OCI-LY1 (cell line): ENCODE results near the gene RNF138.
A peak's percentile ranks its signal among the peaks of the same experiment; 100 is the strongest.

Experiments
- H2AFZ ChIP-seq: fragments of 200-600 bp; sonication (generic), shearing (Covaris generic); 2 replicates; pipeline ENCODE4 v1.6.0; 2014; ENCODE audit warnings: antibody characterized with exemption, mild to moderate bottlenecking, low read length
- H3F3A ChIP-seq: fragments of 200-600 bp; sonication (generic), shearing (Covaris generic); 2 replicates; pipeline ENCODE4 v1.6.0; 2014; ENCODE audit warnings: mild to moderate bottlenecking, antibody characterized with exemption, low read length, moderate library complexity; ENCODE audit not compliant: insufficient read depth
- H3K27ac ChIP-seq: fragments of 200-600 bp; sonication (generic); 2 replicates; pipeline ENCODE4 v1.5.1; 2014; ENCODE audit warnings: low read length, mixed run types, mild to moderate bottlenecking, low read depth; ENCODE audit not compliant: poor library complexity, severe bottlenecking
- H3K27me3 ChIP-seq: fragments of 200-600 bp; sonication (generic); 2 replicates; pipeline ENCODE4 v1.6.0; 2014; ENCODE audit warnings: antibody characterized with exemption, mild to moderate bottlenecking, low read length, moderate library complexity; ENCODE audit not compliant: insufficient read depth
- H3K36me3 ChIP-seq: fragments of 200-600 bp; sonication (generic); 2 replicates; pipeline ENCODE4 v1.6.1; 2014; ENCODE audit warnings: mild to moderate bottlenecking, antibody characterized with exemption, low read length, moderate library complexity, mixed read lengths; ENCODE audit not compliant: insufficient read depth
- H3K4me1 ChIP-seq: fragments of 200-600 bp; sonication (generic); 2 replicates; pipeline ENCODE4 v1.5.1; 2014; ENCODE audit warnings: mild to moderate bottlenecking, low read length, moderate library complexity; ENCODE audit not compliant: insufficient read depth, severe bottlenecking
- H3K4me2 ChIP-seq: fragments of 200-600 bp; sonication (generic), shearing (Covaris generic); 2 replicates; pipeline ENCODE4 v1.6.1; 2014; ENCODE audit warnings: low read length
- H3K4me3 ChIP-seq: fragments of 200-600 bp; sonication (generic); 2 replicates; pipeline ENCODE4 v1.5.1; 2014; ENCODE audit warnings: low read length, low read depth, mild to moderate bottlenecking, mixed read lengths; ENCODE audit not compliant: poor library complexity, severe bottlenecking
- H3K79me2 ChIP-seq: fragments of 200-600 bp; shearing (Covaris generic); 2 replicates; pipeline ENCODE4 v1.6.1; 2016; ENCODE audit warnings: mixed run types, low read length, mixed read lengths; ENCODE audit not compliant: insufficient read depth
- H3K9ac ChIP-seq: fragments of 200-600 bp; sonication (generic), shearing (Covaris generic); 2 replicates; pipeline ENCODE4 v1.6.1; 2014; ENCODE audit warnings: mild to moderate bottlenecking, low read length, mixed read lengths
- H3K9me2 ChIP-seq: fragments of 200-600 bp; sonication (generic), shearing (Covaris generic); 2 replicates; pipeline ENCODE4 v1.6.1; 2014; ENCODE audit warnings: low read depth, mild to moderate bottlenecking, low read length, mixed read lengths
- H3K9me3 ChIP-seq: fragments of 200-600 bp; shearing (Covaris generic); 2 replicates; pipeline ENCODE4 v1.6.1; 2014; ENCODE audit warnings: low read length, mixed read lengths
- H4K20me1 ChIP-seq: fragments of 200-600 bp; sonication (generic), shearing (Covaris generic); 2 replicates; pipeline ENCODE4 v1.6.0; 2016; ENCODE audit warnings: mild to moderate bottlenecking, low read length; ENCODE audit not compliant: insufficient read depth
- EZH2 ChIP-seq: fragments of 200-600 bp; sonication (generic), shearing (Covaris generic); IDR thresholded peaks from 2 replicates; pipeline ENCODE4 v1.8.0; 2017; ENCODE audit warnings: borderline replicate concordance, mixed run types, mild to moderate bottlenecking, antibody characterized with exemption, low read length, moderate library complexity, mixed read lengths
- TF ChIP-seq, protein P1 (sequence below): fragments of 200-600 bp; sonication (generic), shearing (Covaris generic); IDR thresholded peaks from 2 replicates; pipeline ENCODE4 v1.5.1; 2017; ENCODE audit warnings: mild to moderate bottlenecking, antibody characterized with exemption, low read length, moderate library complexity, mixed read lengths

RNF138 gene

DNA sequence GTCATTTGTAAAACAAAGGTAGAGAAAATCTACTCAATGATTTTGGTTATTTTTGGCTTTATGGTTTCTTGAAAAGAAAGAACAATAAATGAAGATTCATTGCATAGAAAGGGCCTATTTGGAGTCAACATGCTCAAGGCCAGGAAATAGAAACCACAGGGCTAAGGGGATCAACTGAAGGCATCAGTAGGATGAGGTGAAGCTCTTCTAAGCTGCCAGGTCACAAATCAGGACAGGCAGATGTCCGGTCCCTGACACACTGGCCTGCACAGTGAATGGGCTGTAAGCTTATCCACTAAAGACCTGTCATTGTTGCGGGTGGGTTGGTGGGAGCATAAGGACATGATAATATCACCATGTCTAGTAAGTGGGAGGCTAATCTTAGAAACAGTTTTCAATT is 31.6 kb upstream of the RNF138 start:
- TF ChIP-seq, protein P1, sequence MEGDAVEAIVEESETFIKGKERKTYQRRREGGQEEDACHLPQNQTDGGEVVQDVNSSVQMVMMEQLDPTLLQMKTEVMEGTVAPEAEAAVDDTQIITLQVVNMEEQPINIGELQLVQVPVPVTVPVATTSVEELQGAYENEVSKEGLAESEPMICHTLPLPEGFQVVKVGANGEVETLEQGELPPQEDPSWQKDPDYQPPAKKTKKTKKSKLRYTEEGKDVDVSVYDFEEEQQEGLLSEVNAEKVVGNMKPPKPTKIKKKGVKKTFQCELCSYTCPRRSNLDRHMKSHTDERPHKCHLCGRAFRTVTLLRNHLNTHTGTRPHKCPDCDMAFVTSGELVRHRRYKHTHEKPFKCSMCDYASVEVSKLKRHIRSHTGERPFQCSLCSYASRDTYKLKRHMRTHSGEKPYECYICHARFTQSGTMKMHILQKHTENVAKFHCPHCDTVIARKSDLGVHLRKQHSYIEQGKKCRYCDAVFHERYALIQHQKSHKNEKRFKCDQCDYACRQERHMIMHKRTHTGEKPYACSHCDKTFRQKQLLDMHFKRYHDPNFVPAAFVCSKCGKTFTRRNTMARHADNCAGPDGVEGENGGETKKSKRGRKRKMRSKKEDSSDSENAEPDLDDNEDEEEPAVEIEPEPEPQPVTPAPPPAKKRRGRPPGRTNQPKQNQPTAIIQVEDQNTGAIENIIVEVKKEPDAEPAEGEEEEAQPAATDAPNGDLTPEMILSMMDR: no peak
- no peak for TF ChIP-seq EZH2
- H4K20me1 ChIP-seq: no peaks in the 10 kb centered on the region
- H3K9ac ChIP-seq: no peak overlapping the region
- H3K79me2 ChIP-seq: no peaks in the 10 kb centered on the region
- H3K9me3 ChIP-seq: no peaks in the 10 kb centered on the region
- H3K4me1 ChIP-seq: no peaks in the 10 kb centered on the region
- H3K4me2 ChIP-seq: no peak overlapping the region
- H3F3A ChIP-seq: no peaks in the 10 kb centered on the region
- no peak overlapping the region for H2AFZ ChIP-seq
- no peak overlapping the region for H3K4me3 ChIP-seq
- no peak overlapping the region for H3K27ac ChIP-seq
- no peaks in the 10 kb centered on the region for H3K9me2 ChIP-seq
- no peaks in the 10 kb centered on the region for H3K27me3 ChIP-seq
- no peaks in the 10 kb centered on the region for H3K36me3 ChIP-seq

- Histone ChIP-seq H2AFZ (no peak overlapping the region), H3K9ac (no peak overlapping the region), H3K79me2 (no peaks in the 10 kb centered on the region), H3K36me3 (no peaks in the 10 kb centered on the region), H3K27me3 (no peaks in the 10 kb centered on the region), H3K9me2 (no peaks in the 10 kb centered on the region), H3F3A (no peaks in the 10 kb centered on the region), H4K20me1 (no peaks in the 10 kb centered on the region), H3K27ac (no peak overlapping the region), H3K4me1 (no peaks in the 10 kb centered on the region), H3K4me3 (no peak overlapping the region), H3K4me2 (no peak overlapping the region), H3K9me3 (no peaks in the 10 kb centered on the region)
- TF ChIP-seq, protein P1: no peak
These were observed 24.1 kb upstream of the RNF138 start for GRCh38 chr18:32067375-32068167.

- Histone ChIP-seq H2AFZ (no peak overlapping the region), H3K4me2 (no peak overlapping the region), H3K9me3 (no peaks in the 10 kb centered on the region), H3K79me2 (no peaks in the 10 kb centered on the region), H3F3A (no peaks in the 10 kb centered on the region), H3K9me2 (no peaks in the 10 kb centered on the region), H4K20me1 (no peaks in the 10 kb centered on the region), H3K9ac (no peak overlapping the region), H3K36me3 (no peaks in the 10 kb centered on the region), H3K27me3 (no peaks in the 10 kb centered on the region; the same call in 1 of the 2 replicates), H3K4me1 (no peaks in the 10 kb centered on the region), H3K4me3 (no peak overlapping the region), H3K27ac (no peak overlapping the region)
- TF ChIP-seq EZH2: no peak
- TF ChIP-seq, protein P1: peak; percentile 44
These were observed 19.4 kb upstream of the RNF138 start for GRCh38 chr18:32072321-32072720.
